GM06990 (cell line): ENCODE data around the gene REC8.

Source experiments
- DNase-seq: peaks from one replicate; pipeline ENCODE4 v3.0.0-alpha.2; 2011; ENCODE audit not compliant: insufficient read length; ENCODE audit errors: extremely low read depth
- H3K27me3 ChIP-seq: replicated peaks from 2 replicates; pipeline ENCODE4 v1.6.0; 2011; ENCODE audit warnings: low read length; ENCODE audit not compliant: control insufficient read depth, insufficient read depth
- H3K36me3 ChIP-seq: 2 replicates; pipeline ENCODE4 v1.5.1; 2011; ENCODE audit warnings: low read length; ENCODE audit not compliant: control insufficient read depth, insufficient read depth
- H3K4me3 ChIP-seq: replicated peaks from 2 replicates; pipeline ENCODE4 v1.5.1; 2011; ENCODE audit warnings: low read depth, mild to moderate bottlenecking, control low read depth, low read length
- TF ChIP-seq, protein P1 (sequence below): IDR thresholded peaks from 2 replicates; pipeline ENCODE4 v1.5.1; 2011; ENCODE audit warnings: low read length, control low read depth, mild to moderate bottlenecking, inconsistent platforms; ENCODE audit not compliant: insufficient read depth, poor library complexity, severe bottlenecking

Gene REC8

DNA sequence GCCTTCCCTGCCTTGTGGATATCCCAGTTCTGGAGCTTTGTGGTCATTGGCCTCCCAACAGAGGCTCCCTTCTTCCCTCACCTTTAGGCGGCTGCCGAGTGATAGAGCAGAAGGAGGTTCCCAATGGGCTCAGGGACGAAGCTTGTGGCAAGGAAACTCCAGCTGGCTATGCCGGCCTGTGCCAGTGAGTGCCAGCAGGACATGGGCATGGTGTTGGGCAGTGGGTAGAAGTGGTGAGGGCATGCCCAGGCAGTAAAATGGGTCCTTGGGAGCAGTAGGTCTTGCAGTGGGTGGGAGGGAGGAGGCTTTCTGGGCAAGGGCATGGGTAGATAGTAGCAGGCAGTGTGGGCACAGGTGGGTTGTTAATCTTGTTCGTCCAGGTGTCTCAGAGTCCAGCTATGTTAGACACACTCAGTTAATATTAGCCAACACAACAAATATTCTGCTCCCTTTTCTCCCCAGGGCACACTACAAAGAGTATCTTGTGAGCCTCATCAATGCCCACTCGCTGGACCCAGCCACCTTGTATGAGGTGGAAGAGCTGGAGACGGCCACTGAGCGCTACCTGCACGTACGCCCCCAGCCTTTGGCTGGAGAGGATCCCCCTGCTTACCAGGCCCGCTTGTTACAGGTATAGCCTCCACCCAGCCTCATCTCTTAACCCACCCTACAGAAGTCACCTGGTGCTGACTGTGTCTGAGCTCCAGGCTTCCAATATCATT, 11.9 kb upstream of the REC8 start:
- DNase-seq, result no peak
- peaks cover 53% of the 10 kb centered on the region for H3K36me3 ChIP-seq
- no peak overlapping the region for H3K4me3 ChIP-seq
- TF ChIP-seq, protein P1, sequence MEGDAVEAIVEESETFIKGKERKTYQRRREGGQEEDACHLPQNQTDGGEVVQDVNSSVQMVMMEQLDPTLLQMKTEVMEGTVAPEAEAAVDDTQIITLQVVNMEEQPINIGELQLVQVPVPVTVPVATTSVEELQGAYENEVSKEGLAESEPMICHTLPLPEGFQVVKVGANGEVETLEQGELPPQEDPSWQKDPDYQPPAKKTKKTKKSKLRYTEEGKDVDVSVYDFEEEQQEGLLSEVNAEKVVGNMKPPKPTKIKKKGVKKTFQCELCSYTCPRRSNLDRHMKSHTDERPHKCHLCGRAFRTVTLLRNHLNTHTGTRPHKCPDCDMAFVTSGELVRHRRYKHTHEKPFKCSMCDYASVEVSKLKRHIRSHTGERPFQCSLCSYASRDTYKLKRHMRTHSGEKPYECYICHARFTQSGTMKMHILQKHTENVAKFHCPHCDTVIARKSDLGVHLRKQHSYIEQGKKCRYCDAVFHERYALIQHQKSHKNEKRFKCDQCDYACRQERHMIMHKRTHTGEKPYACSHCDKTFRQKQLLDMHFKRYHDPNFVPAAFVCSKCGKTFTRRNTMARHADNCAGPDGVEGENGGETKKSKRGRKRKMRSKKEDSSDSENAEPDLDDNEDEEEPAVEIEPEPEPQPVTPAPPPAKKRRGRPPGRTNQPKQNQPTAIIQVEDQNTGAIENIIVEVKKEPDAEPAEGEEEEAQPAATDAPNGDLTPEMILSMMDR, result no peak
- H3K27me3 ChIP-seq, result no peaks in the 10 kb centered on the region

- Histone ChIP-seq H3K36me3 (peaks cover 53% of the 10 kb centered on the region), H3K27me3 (no peaks in the 10 kb centered on the region), H3K4me3 (no peak overlapping the region)
- DNase-seq, result no peak
- TF ChIP-seq, protein P1, result no peak
Measured at GRCh38 chr14:24160499-24160849, 11.4 kb upstream of the REC8 start.

DNA sequence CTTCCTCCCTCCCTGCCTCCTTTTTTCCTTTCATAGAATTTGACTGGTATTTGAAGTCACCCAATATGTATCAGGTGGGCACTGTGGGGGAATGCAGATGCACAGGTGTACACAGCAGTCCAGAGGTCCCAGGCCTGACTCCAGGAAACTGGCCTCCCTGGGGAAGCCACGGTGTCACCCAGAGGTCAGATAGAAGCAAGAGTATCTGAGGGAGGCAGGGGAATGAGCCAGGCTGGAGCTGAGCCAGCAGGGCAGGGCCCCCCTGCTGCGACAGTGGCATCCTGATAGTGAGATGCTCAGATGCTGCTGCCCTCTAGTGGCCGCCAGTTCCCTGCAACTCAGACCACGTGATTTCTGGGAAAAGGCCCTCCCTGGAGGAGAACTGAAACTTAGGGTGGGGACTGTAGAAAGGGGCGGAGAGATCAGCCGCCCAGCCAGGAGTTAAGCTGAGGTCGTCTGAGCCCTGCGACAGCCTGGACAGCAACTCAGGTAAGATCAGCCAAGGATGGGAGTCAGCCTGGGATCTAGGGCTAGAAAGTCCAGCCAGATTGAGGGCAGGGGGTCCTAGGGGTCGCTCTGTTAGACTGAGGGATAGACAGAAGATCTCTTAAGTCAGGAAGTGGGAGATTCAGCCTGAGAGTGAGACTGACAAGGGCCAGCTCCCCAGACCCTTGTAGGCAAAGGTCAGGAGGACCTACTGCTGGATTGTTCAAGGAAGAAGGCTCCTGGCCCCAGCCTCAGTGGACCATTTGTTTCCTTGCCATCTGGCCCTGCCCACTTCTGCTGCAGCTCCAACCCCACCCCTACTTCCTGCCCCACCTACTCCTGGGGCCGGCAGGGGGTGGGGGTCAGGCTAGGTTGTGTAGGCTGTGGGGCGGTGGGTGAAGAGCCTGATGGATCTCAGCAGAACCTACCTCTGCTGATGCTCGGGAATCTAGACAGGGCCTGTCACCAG, 10.8 kb upstream of the REC8 start, which contains the start of gene IRF9:
IRF9 (plus strand) TSS at position 416 of the 955 bp plus-strand sequence. CDS start 880 bp downstream, outside the sequence.
- Histone ChIP-seq H3K4me3 (peak within 1 kb of the TSS; percentile 96), H3K36me3 (peaks cover 56% of the 10 kb centered on the region), H3K27me3 (no peaks in the 10 kb centered on the region)
- peak; percentile 90 for DNase-seq
- TF ChIP-seq, protein P1, result peak; percentile 88

- DNase-seq, result no peak
- Histone ChIP-seq H3K36me3 (peaks cover 56% of the 10 kb centered on the region), H3K4me3 (peak overlapping the region; percentile 96), H3K27me3 (no peaks in the 10 kb centered on the region)
- TF ChIP-seq, protein P1, result no peak
Measured at GRCh38 chr14:24162093-24162492, 9.8 kb upstream of the REC8 start.

GRCh38 chr14:24164518-24164991, 7.3 kb upstream of the REC8 start:
- no peaks in the 10 kb centered on the region for H3K27me3 ChIP-seq
- no peak overlapping the region for H3K4me3 ChIP-seq
- TF ChIP-seq, protein P1, result no peak
- H3K36me3 ChIP-seq, result peaks cover 47% of the 10 kb centered on the region
- DNase-seq, result no peak
